GM18520 (cell line): ENCODE data around the gene GOLGA2.
"Not testable (repeated sequence)": the region's sequence is repeated elsewhere in the genome, so short reads cannot be mapped to it uniquely, and the experiment has no call there.

Experiments used
- ATAC-seq: cut with Tn5 transposase; IDR thresholded peaks from one replicate; pipeline ENCODE4 v1.9.1; 2021; ENCODE audit not compliant: unreplicated experiment

Gene GOLGA2

GRCh38 chr9:128243215-128244018 is 32.4 kb downstream of the GOLGA2 start:
- ATAC-seq: no peak

DNA sequence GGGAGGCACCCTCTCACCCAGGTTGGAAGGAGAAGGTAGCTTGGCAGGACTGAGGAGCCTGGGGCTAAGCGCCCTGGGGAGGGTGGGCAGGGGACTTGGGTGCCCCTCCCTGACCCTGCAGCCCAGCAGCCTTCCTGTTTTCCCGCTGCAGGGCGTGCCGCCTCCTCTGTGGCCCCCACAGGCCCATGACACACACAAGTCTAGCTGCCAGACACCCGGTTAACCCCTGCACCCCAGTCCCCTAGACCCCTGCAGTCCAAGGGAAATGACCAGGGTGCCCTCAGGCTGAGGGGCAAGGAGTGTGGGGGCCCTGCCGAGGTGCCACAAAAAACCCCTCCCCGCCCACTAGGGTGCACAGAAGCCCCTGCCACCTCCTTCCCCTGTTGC is 33.0 kb downstream of the GOLGA2 start:
- ATAC-seq: no peak

- no peak for ATAC-seq
Measured at GRCh38 chr9:128242124-128242523, 33.7 kb downstream of the GOLGA2 start.

DNA sequence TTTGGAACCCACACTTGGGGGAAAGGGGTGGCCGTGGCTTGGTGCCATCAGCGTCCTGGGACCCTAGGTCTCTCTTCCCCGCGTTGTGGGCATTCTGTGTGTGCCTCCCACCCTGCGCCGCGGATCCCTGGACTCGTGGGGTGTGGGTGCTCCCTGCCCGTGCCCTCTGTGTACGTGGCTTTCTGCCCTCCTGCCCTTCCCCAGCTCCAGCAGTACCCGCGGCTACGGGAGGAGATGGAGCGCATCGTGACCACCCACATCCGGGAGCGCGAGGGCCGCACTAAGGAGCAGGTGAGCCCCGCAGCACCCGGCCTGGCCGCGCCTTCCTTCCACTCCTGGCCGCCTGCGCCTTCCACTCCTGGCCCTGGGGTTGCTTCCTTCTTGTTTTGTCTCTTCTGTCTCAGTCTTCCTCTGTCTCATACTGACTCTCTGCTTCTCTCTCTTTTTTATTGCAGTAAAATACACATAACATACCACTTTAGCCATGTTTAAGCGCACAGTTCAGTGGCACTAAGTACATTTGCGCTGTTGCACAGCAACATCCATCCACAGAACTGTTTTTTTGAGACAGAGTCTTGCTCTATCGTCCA is 41.9 kb downstream of the GOLGA2 start:
- ATAC-seq: no peak

DNA sequence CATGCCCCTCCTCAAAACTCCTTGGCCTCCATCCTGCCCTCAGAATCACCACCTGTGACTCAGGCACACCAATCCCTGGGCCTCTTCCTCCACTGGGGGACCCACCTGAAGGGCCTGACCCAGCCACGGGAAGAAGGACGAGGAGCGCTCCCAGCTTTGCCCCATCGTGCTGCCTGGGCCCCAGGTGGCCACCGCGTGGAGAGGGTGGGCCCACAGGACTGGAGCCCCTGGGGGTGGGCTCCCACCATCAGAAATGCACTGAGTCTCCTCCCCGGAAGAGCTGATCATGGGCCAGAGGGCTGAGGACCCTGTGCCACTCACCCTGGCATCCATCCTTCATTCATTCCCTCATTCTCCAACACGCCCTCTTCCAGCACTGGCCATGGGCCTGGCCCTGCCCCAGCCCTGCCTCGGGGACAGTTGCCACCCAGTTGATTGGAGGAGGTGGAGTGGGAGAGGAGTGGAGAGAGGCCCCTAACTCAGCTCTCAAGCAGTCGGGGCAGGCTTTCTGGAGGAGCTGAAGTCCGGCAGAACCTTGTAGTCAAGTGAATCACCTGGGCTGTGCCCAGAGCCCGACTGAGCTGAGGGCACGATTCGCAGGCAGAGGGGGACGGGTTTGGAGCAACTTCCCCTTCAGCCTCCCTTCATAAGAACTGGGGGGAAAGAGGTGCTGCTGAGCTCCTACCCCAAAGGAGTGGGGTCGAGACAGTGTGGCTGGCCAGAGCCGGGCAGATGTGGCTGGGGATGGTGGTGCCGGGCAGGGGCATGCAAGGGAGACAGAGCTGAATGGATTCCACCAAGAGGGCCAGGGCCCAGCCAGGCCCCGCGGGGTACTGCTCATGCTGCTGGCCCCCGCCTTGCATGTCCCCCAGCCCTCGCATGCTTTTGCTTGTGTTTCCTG is 43.0 kb downstream of the GOLGA2 start:
- no peak for ATAC-seq

GRCh38 chr9:128231638-128232527 is 43.9 kb downstream of the GOLGA2 start:
- ATAC-seq: no peak

DNA sequence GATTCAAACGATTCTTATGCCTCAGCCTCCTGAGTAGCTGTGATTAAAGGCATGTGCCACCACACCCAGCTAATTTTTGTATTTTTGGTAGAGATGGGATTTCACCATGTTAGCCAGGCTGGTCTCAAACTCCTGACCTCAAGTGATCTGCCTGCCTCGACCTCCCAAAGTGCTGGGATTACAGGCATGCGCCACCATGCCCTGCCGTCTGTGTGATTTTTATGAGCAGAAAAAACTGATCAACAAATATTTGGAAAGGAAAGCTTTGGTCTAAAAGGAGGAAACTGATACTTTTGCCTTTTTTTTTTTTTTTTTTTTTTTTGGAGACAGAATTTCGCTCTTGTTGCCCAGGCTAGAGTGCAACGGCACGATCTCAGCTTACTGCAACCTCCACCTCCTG is 44.9 kb downstream of the GOLGA2 start:
- not testable (repeated sequence) for ATAC-seq

- ATAC-seq: no peak
Measured at GRCh38 chr9:128226412-128226801, 49.4 kb downstream of the GOLGA2 start.

- ATAC-seq: no peak
Measured at GRCh38 chr9:128225770-128226411, 49.9 kb downstream of the GOLGA2 start.

DNA sequence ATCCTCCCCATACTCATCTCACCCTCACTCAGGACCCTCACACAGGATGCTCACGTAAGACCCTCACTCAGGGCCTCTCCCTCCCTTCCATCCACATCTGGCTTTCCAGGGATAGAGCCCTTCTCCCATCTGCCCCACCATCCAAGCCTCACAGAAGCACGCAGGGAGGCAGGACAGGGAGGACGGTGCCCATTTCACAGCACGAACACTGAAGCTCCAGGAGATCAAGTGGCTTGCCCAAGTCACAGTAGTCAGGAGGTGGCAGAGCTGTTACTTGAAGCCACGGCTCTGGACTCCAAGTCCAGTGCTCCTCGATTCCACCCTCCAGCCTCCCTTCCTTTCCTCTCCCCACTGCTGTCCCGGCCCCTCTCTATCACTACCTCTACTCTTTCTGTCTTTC is 50.9 kb downstream of the GOLGA2 start:
- no peak for ATAC-seq

GRCh38 chr9:128222880-128223670 is 52.7 kb downstream of the GOLGA2 start:
- no peak for ATAC-seq

- no peak for ATAC-seq
Measured at GRCh38 chr9:128222026-128222425, 53.8 kb downstream of the GOLGA2 start.

DNA sequence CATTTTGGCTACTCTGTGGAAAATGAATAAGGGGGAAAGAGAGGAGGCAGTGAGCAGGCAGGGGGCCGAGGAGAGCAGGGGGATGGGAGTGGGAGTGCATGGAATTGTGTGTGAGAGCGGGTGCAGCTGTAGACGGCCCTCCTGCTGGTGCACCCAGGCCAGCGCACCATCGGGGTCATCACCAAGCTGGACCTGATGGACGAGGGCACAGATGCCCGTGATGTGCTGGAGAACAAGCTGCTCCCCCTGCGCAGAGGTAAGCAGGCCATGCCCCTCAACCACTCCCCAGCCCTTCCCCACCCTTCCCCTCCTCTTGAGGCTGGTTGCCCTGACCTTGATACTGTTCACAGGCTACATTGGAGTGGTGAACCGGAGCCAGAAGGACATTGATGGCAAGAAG is 56.0 kb downstream of the GOLGA2 start:
- no peak for ATAC-seq

GRCh38 chr9:128218518-128219389 is 57.1 kb downstream of the GOLGA2 start:
- peak; percentile 76 for ATAC-seq

DNA sequence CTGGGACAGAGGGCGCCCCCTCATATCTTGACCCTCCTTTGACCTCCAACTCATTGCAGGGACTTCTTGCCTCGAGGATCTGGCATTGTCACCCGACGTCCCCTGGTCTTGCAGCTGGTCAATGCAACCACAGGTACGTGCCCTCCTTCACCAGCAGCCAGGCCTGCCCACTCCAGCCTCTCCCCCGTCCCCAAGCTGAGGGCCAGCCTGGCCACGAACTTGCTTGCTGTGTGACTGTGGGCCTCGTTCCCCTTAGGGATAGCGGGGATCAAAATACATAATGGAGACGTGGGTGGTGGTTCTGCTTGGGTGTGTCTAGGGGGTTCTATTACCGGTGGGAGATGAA is 57.7 kb downstream of the GOLGA2 start:
- no peak for ATAC-seq

DNA sequence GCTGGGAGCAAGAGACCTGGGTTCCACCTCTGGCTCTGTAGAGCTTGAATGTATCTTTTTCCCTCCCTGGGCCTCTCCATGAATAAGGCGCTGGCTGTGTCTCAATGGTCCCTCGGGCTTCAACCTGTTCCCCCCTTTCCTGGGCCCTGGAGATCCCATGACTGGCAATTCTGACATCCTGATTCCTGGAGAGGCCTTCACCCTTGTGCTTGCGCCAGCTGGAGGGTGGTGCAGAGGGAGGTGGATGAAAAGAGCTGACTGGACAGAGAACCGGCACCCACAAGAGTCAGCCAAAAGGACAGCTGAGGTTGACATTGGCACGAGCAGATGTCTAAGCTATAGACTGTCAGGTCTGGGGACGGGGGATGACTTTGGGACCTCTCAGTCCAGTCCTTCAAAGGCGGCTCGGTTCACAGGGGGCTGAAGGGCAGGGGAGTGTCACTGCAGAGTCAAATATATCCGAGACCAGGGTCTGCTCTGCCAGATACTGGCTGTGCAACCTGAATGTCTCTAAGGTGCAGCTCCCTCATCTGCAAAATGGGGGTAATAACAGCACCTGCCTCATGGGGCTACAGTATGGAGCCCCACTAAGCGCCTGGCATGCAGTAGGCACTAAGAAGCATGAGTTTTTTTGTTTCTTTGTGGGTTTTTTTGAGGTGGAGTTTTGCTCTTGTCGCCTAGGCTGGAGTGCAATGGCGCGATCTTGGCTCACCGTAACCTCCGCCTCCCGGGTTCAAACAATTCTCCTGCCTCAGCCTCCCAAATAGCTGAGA is 58.8 kb downstream of the GOLGA2 start:
- no peak for ATAC-seq

DNA sequence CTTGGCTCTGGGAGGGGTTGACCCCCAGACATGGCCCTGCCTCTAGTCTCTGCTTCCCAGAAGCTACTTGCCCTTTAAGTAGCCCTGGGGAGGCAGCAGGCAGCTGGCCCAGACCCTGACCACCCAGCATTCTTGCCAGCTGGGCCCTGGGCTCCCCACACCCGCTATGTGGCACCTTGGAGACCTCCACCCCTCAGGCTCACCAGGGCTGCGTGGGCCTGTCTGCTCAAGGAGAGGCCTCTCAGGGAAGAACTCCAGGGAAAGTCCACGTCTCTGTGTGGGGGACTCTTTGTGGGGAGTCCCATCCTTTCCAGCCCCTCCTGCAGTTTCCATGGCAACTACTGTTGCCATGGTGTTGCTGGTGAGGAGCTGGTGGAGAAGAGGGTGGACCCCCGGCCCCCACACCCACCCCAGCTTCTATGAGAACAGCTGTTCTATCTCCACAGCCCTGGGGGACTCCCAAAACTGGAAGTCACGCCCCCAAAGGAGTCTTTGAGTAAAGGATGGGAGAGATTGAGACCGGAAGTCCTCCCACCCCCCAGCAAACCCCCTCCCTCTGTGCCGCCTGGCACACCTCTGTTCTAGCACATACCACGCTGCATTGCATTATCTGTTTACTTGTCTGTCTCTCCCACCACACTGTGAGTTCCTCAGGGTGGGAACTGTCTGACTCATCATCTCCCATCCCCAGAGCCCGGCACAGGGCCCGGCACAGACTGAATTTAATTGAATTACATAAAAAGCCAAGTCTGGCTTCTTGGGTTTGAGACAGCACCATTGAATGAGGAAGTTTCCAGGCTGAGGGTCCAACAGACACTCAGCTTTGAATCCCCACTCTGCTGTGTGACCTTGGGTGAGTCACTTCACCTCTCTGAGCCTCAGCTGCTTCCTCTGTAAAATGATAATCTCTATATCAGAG is 60.1 kb downstream of the GOLGA2 start:
- ATAC-seq: no peak
